Brain microvascular endothelial cell (primary cell): ENCODE results near the gene ATE1.
"Not testable (repeated sequence)": the region's sequence is repeated elsewhere in the genome, so short reads cannot be mapped to it uniquely, and the experiment has no call there.

ENCODE experiments used
- DNase-seq: peaks from one replicate; pipeline ENCODE4 v3.0.0-alpha.2; 2020
- H3K27ac ChIP-seq: fragments of 250-450 bp; sonication (Bioruptor Pico); 2 replicates; pipeline ENCODE4 v1.5.1; 2020; ENCODE audit warnings: mild to moderate bottlenecking, moderate library complexity
- H3K27me3 ChIP-seq: fragments of 250-450 bp; sonication (Bioruptor Pico); replicated peaks from 2 replicates; pipeline ENCODE4 v1.5.1; 2020; ENCODE audit warnings: mild to moderate bottlenecking
- H3K36me3 ChIP-seq: fragments of 250-450 bp; sonication (Bioruptor Pico); replicated peaks from 2 replicates; pipeline ENCODE4 v1.5.1; 2020; ENCODE audit warnings: mild to moderate bottlenecking
- H3K4me3 ChIP-seq: 2 replicates; pipeline ENCODE4 v1.5.1; 2011; ENCODE audit warnings: low read depth, mild to moderate bottlenecking, control low read depth, low read length, moderate library complexity
- in situ Hi-C: cut with HindIII; loops from 2 replicates; pipeline ENCODE4 v1.10.0; 2017; ENCODE audit warnings: low sequenced_read_pairs, low pct_ligation_motif_present
- TF ChIP-seq, protein P1 (sequence below): IDR thresholded peaks from 2 replicates; pipeline ENCODE4 v1.5.1; 2011; ENCODE audit warnings: low read depth, mild to moderate bottlenecking, moderate library complexity, low read length, control low read depth, inconsistent platforms; ENCODE audit errors: missing control alignments

Gene ATE1

GRCh38 chr10:121708728-121709674 lies 218.8 kb downstream of the ATE1 start:
- no peak for DNase-seq
- Histone ChIP-seq H3K36me3 (no peaks in the 10 kb centered on the region), H3K27ac (no peak overlapping the region), H3K4me3 (no peak overlapping the region), H3K27me3 (no peaks in the 10 kb centered on the region)
- TF ChIP-seq, protein P1, sequence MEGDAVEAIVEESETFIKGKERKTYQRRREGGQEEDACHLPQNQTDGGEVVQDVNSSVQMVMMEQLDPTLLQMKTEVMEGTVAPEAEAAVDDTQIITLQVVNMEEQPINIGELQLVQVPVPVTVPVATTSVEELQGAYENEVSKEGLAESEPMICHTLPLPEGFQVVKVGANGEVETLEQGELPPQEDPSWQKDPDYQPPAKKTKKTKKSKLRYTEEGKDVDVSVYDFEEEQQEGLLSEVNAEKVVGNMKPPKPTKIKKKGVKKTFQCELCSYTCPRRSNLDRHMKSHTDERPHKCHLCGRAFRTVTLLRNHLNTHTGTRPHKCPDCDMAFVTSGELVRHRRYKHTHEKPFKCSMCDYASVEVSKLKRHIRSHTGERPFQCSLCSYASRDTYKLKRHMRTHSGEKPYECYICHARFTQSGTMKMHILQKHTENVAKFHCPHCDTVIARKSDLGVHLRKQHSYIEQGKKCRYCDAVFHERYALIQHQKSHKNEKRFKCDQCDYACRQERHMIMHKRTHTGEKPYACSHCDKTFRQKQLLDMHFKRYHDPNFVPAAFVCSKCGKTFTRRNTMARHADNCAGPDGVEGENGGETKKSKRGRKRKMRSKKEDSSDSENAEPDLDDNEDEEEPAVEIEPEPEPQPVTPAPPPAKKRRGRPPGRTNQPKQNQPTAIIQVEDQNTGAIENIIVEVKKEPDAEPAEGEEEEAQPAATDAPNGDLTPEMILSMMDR = no peak
- in situ Hi-C loops = no loop called here

GRCh38 chr10:121702351-121703320 lies 225.2 kb downstream of the ATE1 start:
- TF ChIP-seq, protein P1 = no peak
- in situ Hi-C loops = no loop called here
- H3K36me3 ChIP-seq = no peaks in the 10 kb centered on the region
- no peak overlapping the region for H3K4me3 ChIP-seq
- DNase-seq = peak; percentile 93
- H3K27ac ChIP-seq = peak overlapping the region; percentile 79
- H3K27me3 ChIP-seq = no peaks in the 10 kb centered on the region

- Histone ChIP-seq H3K36me3 (no peaks in the 10 kb centered on the region), H3K27me3 (no peaks in the 10 kb centered on the region), H3K4me3 (no peak overlapping the region), H3K27ac (no peak overlapping the region)
- in situ Hi-C loops = no loop called here
- no peak for DNase-seq
- TF ChIP-seq, protein P1 = no peak
These were observed 227.4 kb downstream of the ATE1 start for GRCh38 chr10:121700416-121700815.

GRCh38 chr10:121699703-121700102 lies 228.1 kb downstream of the ATE1 start:
- H3K36me3 ChIP-seq, in situ Hi-C loops, H3K4me3 ChIP-seq, H3K27ac ChIP-seq, H3K27me3 ChIP-seq, DNase-seq: not testable (repeated sequence)

- in situ Hi-C loops = no loop called here
- Histone ChIP-seq H3K4me3 (no peak overlapping the region), H3K36me3 (no peaks in the 10 kb centered on the region), H3K27ac (no peak overlapping the region), H3K27me3 (no peaks in the 10 kb centered on the region)
- TF ChIP-seq, protein P1 = no peak
- DNase-seq = no peak
These were observed 228.9 kb downstream of the ATE1 start for GRCh38 chr10:121698902-121699301.

- TF ChIP-seq, protein P1 = no peak
- H3K27ac ChIP-seq = no peak overlapping the region
These were observed 229.5 kb downstream of the ATE1 start for GRCh38 chr10:121698336-121698735.

More at GRCh38 chr10:121698336-121698735, 229.5 kb downstream of the ATE1 start:
- Histone ChIP-seq H3K36me3 (no peaks in the 10 kb centered on the region), H3K4me3 (no peak overlapping the region), H3K27me3 (no peaks in the 10 kb centered on the region)
- DNase-seq = no peak
- in situ Hi-C loops = no loop called here
